Esophagus squamous epithelium (tissue), 4 donors: ENCODE measurements around the gene FLYWCH1.

Experiments
- POLR2A ChIP-seq, 4 donors: fragments of 450-650 bp; IDR thresholded peaks; one replicate each; pipeline ENCODE4 v1.6.1; 2017; ENCODE audit warnings: antibody characterized with exemption in 4 of 4, mild to moderate bottlenecking in 4 of 4, moderate library complexity in 3 of 4
- TF ChIP-seq, protein P1 (sequence below), 6 experiments: fragments of 450-650 bp in 4 of 6; fragments of 200-600 bp in 2 of 6; sonication (generic) in 2 of 6; IDR thresholded peaks; one replicate each; pipeline ENCODE4 v1.5.1; 2016 to 2019; ENCODE audit warnings: antibody characterized with exemption in 6 of 6, mild to moderate bottlenecking in 4 of 6, moderate library complexity in 4 of 6

DNA sequence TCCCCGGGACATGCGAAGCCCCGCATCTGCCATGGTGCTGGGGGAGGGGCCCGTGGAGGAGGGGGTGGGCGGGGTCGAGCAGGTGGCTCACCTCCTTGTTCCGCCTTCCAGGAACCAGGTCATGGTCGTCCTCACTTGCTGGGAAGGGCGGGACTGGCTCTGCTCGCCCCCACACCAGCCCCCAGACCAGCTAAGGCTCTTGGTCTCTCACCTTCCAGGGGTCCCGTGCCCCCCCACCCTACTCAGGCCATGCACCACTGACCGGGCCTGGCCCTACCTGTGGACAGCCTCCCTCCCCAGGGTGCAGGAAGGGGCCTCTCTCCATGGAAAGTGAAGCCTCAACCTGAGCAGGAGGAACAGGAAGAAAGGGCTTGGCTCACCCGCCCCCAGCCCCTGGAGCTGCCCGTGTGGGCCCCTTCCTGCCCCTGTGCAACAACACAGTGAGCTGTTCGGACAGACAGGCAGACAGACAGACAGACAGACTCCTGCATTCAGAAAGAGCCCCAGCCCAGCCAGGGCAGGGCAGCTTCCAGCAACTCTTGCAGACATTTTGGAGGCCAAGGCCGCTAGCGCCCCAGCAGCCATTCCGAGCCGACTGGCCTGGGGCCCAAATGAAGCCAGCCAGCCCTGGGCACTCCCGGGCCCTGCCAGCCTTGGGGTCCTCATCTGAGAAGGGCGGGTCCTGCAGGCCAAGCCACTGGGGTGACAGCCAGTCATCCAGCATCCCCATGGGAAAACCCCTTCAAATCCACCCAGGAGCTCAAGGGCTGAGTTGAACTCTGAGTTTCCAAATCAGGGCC is 44.2 kb downstream of the FLYWCH1 start:
- no peak for TF ChIP-seq POLR2A (IDR thresholded peaks at IDR 0.05)
- TF ChIP-seq, protein P1, sequence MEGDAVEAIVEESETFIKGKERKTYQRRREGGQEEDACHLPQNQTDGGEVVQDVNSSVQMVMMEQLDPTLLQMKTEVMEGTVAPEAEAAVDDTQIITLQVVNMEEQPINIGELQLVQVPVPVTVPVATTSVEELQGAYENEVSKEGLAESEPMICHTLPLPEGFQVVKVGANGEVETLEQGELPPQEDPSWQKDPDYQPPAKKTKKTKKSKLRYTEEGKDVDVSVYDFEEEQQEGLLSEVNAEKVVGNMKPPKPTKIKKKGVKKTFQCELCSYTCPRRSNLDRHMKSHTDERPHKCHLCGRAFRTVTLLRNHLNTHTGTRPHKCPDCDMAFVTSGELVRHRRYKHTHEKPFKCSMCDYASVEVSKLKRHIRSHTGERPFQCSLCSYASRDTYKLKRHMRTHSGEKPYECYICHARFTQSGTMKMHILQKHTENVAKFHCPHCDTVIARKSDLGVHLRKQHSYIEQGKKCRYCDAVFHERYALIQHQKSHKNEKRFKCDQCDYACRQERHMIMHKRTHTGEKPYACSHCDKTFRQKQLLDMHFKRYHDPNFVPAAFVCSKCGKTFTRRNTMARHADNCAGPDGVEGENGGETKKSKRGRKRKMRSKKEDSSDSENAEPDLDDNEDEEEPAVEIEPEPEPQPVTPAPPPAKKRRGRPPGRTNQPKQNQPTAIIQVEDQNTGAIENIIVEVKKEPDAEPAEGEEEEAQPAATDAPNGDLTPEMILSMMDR (IDR thresholded peaks at IDR 0.05) = no peak
